Epithelial cell of proximal tubule (primary cell): ENCODE measurements around the gene KIAA1549. TPM values are rescaled to one million over a fixed set of nuclear protein-coding genes. Genes with fewer than 3 reads are reported as not detected.

Experiments used
- DNase-seq: peaks from one replicate; pipeline ENCODE4 v3.0.0-alpha.2; 2011; ENCODE audit warnings: low read depth
- H3K4me3 ChIP-seq: 2 replicates; pipeline ENCODE4 v1.5.1; 2011; ENCODE audit warnings: low read depth, mild to moderate bottlenecking, low read length
- CTCF ChIP-seq: conservative IDR thresholded peaks from 2 replicates; pipeline ENCODE4 v1.5.1; 2012; ENCODE audit warnings: low read depth, mild to moderate bottlenecking, low read length
- total RNA-seq: library from RNA; depleted of rRNA; stranded (reverse); fragments of >200 nt; gene quantifications from 2 replicates; pipeline ENCODE4 v1.2.3, GENCODE V29; 2015

KIAA1549 gene
- total RNA-seq, 1 donor from 2014 or later: 1.8 TPM

DNA sequence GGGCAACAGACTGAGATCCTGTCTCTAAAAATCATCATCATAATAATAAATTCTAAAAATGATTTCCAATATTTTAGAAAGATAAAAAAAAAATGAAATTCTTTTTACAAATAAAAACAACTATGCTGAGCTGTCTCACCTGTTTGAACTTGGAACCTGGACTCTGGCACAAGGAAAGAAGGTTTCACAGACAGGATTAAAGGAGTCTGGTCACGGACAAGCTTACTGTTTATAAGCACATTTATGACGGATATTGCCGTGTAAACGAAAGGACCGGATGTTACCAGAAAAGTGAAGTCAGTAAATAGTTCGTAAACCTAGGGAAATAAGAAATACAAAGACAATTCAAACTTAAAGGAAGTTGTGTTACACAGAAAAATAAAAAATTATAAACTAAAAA, 70.2 kb downstream of the KIAA1549 start:
- DNase-seq: no peak
- TF ChIP-seq CTCF: no peak
- H3K4me3 ChIP-seq: no peak overlapping the region

DNA sequence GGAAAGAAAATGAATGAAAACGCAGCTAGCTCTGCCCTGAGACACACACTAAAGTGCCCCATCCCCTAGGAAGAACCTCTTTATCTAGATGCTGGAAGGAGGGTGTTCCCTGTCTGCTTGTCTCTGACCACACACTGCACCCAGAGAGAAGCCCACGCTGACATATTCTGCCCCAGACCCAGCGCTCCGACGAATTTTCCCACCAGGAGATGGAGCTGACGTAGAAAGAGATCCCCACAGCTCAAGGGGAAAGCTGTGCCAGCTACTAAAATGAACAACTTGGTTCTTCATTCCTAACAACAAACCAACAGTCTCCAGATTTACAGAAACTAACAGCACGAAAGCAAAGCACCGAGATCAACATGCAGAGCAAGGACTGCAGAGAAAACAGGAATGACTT, 73.3 kb downstream of the KIAA1549 start:
- no peak overlapping the region for H3K4me3 ChIP-seq
- TF ChIP-seq CTCF: no peak
- DNase-seq: no peak

GRCh38 chr7:138907201-138907847, 73.9 kb downstream of the KIAA1549 start:
- no peak for TF ChIP-seq CTCF
- DNase-seq: no peak
- no peak overlapping the region for H3K4me3 ChIP-seq

DNA sequence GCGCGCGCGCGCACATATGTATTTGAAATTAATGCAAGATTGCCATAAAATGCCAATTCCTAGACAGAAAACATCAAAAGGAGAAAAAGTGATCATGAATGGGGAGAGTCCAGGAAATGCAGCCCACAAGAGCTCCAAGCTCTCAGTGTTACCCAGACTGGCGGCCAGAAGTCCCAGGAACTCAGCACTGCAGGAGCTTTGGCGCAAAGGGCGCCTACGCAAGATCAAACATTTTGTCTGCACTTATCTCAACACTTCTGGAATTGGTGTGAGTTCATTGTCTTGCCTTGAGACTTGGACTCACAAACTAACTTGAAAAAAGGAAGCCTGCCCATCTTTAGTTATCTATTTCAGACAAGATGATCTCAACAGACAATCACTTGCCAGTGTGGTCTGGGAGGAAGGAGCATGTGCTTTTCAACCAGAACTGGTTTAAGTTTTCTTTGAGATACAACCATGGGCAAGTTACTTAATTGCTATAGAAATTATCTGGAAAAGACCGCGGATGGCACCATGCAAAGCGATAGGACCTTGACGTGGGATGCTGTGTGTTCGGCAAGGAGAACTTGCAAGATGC, 77.2 kb downstream of the KIAA1549 start:
- no peak overlapping the region for H3K4me3 ChIP-seq
- DNase-seq: no peak
- no peak for TF ChIP-seq CTCF

- no peak overlapping the region for H3K4me3 ChIP-seq
- no peak for TF ChIP-seq CTCF
- no peak for DNase-seq
Observed at GRCh38 chr7:138903186-138903820, 77.9 kb downstream of the KIAA1549 start.

DNA sequence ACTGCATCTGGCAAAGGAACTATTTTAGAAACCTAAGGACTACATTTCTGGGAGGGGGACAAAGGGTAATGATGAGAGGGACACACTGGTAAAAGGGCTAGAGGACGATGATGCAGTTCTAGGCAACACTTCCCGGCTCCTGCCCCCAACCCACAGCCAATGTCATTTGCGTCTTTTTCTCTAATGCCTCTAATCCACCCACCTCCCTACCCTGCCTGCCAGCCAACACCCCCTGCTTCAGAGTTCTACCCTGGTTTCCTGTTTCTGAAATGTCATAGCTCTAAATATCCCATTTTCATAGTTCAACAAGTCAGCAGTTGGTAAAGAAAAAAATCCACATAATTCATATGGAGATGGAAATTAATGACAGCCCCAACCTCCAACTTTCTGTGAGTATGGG, 79.0 kb downstream of the KIAA1549 start:
- no peak for TF ChIP-seq CTCF
- H3K4me3 ChIP-seq: no peak overlapping the region
- DNase-seq: no peak
